GM19193 (cell line): ENCODE data around the gene MAPK8IP3.

Source experiments
- POLR2A ChIP-seq: IDR thresholded peaks from 4 replicates; pipeline ENCODE4 v1.6.1; 2011; ENCODE audit not compliant: insufficient read depth, insufficient read length; ENCODE audit errors: extremely low read depth

MAPK8IP3 gene, protein sequence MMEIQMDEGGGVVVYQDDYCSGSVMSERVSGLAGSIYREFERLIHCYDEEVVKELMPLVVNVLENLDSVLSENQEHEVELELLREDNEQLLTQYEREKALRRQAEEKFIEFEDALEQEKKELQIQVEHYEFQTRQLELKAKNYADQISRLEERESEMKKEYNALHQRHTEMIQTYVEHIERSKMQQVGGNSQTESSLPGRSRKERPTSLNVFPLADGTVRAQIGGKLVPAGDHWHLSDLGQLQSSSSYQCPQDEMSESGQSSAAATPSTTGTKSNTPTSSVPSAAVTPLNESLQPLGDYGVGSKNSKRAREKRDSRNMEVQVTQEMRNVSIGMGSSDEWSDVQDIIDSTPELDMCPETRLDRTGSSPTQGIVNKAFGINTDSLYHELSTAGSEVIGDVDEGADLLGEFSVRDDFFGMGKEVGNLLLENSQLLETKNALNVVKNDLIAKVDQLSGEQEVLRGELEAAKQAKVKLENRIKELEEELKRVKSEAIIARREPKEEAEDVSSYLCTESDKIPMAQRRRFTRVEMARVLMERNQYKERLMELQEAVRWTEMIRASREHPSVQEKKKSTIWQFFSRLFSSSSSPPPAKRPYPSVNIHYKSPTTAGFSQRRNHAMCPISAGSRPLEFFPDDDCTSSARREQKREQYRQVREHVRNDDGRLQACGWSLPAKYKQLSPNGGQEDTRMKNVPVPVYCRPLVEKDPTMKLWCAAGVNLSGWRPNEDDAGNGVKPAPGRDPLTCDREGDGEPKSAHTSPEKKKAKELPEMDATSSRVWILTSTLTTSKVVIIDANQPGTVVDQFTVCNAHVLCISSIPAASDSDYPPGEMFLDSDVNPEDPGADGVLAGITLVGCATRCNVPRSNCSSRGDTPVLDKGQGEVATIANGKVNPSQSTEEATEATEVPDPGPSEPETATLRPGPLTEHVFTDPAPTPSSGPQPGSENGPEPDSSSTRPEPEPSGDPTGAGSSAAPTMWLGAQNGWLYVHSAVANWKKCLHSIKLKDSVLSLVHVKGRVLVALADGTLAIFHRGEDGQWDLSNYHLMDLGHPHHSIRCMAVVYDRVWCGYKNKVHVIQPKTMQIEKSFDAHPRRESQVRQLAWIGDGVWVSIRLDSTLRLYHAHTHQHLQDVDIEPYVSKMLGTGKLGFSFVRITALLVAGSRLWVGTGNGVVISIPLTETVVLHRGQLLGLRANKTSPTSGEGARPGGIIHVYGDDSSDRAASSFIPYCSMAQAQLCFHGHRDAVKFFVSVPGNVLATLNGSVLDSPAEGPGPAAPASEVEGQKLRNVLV (N-terminal part only)

DNA sequence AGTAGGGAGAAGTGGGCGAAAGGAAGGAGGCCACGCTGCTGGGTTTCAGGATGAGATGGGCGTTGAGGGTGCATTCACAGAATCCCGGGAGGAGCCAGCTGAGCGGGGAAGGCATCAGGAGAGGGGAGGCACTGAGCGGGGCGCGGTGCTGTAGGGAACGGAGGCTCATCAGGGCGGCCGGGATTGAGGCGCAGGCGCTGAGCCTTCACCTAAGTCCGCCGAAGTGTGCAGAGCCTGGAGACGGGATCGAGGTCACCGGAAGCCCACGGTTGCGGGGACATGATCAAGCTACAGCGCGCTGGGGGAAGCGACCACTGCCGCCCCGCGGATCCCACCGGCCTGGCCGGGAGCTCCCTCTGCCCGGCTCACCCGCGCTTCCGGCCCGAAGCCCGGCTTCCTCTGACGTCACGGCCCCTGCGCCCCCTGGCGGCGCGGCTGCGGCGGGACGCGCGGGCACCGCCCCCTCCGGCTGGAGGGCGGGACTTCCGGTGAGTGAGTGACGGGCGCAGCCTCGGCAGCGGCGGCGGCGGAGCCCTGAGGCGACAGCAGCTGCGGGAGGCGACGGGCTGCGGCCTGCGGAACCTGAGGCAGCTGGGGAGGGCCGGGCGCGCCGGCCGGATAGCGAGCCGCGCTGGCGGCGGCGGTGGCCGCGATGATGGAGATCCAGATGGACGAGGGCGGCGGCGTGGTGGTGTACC, at the start of gene MAPK8IP3:
Gene MAPK8IP3, plus strand, starts transcription at position 508 of the 698 bp plus-strand sequence. Its CDS starts 145 bp downstream, at position 653.
- peak; percentile 97 for TF ChIP-seq POLR2A

DNA sequence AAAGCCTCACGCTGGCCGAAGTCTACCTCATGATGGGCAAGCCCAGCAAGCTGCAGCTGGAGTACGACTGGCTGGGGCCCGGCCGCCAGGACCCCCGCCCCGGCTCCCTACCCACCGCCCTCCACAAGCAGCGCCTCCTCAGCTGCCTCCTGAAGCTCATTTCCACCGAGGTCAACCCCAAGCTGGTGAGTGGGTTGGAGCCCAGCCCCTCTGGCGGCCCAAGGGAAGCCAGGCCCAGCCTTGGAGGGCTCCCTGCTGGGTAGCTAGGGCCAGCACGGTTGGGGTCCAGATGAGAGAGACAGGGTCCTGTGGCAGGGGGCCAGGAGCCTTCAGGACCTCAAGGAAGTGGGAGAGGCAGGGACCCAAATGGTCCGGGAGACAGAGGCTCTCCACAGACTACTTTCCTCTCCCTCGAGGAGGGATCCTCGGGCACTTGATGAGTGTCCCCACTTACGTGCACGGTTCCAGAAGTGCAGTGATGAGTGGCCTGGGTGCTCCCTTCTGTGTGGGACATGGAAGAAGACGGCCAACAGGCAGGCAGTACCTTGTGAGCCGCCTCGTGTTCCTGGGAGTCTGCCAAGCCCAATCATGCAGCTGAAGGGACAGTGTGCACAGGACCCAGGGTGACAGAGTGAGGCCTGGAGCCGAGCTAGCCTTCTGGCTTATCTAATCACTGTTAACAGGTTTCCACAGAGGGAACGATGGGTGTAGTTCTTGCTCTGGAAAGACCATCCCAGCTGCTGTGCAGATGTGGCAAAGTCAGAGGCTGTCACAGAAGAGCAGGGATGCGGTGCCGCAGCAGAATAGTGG, 49.0 kb upstream of the MAPK8IP3 start:
- TF ChIP-seq POLR2A = no peak

DNA sequence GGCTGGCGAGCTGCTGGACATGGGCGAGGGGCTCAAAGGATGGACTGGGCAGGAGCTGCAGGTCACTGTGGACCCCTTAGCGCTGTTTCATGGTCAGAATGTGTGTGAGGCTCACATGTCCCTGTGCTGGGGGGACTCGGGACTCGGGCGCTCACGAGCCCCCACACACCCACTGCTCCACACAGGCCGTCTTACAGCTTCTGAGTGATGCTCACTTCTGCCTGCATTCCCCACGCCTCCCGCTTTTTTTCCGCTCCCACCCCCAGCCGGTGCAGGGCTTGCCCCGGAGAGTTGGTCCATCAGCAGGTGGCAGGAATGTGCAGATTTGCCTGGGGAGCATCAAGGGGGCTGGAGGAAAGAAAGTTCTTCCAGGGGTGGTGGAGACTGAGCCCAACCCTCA, 48.2 kb upstream of the MAPK8IP3 start:
- TF ChIP-seq POLR2A = no peak

DNA sequence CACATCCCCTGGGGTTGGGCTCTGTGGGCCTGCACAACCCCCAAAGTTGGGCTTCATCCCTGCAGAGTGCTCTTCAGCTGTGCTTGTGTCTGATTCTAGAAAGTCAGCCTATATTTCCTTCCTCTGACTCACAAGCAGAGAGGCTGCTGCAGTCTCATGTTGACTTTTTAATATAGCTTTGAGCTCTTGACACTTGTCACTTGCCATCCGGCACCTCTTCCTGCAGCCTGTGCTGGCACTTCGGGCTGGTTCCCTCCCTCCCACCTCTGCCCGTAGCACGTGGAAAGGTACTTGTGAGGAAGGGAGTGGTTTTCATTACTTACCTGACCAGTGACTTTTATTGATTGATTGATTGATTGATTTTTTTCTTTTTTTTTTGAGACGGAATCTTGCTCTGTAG, 47.0 kb upstream of the MAPK8IP3 start:
- TF ChIP-seq POLR2A = no peak

DNA sequence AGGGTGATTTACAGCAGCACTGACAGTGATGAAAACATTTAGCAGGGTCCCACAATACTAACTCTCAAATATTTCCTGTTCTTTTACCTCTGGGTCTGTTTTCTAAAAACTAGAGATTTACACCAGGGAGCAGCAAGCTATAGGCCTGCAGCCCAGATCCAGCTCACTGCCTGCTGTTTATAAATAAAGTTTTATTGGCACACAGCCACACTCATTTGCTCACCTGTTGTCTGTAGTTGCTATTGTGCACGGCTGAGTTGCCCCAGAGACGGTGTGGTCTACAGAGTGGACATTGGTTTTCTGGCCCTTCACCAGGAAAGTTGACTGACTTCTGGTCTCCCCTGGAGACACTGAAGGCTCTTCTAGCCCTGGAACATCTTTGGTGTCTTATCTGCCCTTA, 44.2 kb upstream of the MAPK8IP3 start:
- no peak for TF ChIP-seq POLR2A

DNA sequence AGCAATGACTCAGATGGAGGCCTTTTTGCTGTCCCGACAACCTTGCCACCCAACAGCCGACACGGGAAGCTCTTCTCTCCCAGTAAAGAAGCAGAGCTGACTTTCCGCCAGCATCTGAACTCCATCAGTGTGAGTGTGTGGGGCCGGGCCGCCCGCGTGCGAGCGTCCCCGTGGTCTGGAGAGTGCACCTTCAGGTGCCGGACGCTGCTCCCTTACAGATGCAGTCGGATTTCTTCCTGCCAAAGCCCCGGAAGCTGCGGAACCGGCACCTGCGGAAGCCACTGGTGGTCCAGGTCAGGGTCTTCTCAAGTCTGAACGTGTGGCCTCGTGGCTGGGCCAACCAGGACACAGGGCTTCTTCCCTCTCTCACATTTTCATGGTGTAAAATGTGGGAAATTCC, 43.5 kb upstream of the MAPK8IP3 start:
- TF ChIP-seq POLR2A = no peak

DNA sequence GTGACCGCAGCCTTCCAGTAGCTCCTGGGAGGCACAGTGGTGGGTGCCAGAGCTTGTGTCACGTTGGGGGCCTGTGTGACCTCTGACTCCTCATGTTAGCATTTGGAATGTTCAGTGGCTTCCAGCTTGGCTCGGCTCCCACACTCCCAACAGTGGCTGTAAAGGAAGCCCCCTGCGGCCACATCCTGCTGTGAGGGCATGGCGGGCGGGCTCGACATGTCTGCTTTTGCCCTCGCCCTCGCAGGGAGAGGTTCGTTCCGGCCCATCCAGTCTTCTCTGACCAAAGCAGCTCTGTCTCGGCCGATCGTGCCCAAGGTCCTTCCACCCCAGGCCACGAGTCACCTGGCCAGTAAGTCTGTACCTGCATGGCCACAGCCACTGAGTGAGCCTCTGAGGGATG, 40.2 kb upstream of the MAPK8IP3 start:
- TF ChIP-seq POLR2A = no peak

DNA sequence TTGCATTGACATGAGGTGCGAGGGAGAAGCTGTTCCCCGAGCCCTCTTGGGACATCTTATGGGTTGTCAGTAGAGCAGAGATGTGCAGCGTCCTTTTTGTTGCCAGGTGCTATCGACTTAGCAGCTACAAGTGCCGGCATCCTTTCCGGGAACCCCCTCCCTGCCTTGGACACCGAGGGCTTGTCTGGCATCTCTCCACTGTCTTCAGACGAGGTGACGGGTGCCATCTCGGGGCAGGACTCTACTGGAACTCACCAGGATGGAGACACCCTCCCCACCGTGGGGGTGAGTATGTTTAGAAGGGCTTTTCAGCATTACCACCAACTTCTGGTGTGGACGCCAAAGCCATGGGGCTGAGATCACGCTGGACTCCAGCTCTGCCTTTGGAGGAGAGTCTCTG, 39.7 kb upstream of the MAPK8IP3 start:
- no peak for TF ChIP-seq POLR2A

DNA sequence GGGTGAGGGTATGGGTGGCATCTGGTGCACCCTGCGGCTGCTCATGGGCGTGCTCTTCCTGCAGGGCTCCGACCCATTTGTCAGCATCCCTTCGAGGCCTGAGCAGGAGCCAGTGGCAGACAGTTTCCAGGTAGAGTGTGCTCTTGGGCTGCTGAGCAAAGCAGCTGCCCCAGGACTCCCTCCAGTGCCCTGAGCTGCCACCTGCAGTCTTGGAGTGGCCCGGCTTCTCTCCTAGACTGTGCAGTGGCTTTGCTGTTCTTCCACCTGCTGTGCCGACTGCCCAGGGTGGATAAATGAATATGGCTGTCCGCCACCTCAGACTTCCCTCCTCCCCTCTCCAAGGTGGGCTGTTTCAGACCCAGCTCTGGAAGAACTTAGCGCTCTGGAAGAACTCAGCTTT, 38.7 kb upstream of the MAPK8IP3 start:
- no peak for TF ChIP-seq POLR2A

DNA sequence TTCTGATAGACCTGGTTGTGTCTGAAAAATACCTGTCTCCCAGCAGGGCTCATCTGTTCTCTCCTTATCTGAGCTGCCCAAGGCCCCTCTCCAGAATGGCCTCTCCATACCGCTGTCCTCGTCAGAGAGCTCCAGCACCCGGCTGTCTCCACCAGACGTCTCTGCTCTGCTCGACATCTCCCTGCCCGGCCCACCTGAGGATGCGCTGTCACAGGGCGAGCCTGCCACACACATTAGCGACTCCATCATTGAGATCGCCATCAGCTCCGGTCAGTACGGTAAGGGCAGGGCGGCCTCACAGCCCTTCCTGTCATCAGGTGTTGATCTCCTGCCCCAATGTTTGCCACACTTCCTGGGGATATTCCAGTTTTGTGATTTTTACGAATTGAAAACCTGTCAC, 38.1 kb upstream of the MAPK8IP3 start:
- TF ChIP-seq POLR2A = no peak

DNA sequence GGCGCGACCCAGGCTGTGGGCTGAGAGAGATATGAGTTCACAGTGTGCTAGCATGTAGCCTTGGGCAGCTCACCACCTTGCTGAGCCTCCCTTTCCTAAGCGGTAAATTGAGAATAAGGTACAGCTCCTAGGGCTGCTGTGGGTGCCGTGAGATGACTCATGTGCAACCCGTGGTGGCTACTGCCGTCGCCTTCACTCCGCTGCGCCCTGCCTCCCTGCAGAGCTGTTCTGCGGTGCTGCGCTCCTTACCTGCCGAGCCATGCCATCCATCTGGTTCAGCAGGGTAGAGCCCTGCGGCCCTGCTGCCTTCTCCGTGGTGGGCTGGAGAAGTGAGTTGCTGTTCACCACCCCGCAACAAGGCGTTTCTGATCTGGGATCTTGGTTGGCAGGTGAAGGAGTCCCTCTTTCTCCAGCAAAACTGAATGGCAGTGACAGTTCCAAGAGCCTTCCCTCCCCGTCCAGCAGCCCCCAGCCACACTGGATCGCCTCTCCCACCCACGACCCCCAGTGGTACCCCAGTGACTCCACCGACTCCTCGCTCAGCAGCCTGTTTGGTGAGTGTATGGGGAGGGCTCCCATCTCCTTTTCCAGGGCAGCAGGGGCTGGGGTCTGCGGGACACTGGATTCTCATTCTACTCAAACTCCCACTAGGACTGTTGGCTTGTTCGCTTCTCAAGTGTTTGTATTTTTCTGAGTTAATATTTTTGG, 37.2 kb upstream of the MAPK8IP3 start:
- no peak for TF ChIP-seq POLR2A

DNA sequence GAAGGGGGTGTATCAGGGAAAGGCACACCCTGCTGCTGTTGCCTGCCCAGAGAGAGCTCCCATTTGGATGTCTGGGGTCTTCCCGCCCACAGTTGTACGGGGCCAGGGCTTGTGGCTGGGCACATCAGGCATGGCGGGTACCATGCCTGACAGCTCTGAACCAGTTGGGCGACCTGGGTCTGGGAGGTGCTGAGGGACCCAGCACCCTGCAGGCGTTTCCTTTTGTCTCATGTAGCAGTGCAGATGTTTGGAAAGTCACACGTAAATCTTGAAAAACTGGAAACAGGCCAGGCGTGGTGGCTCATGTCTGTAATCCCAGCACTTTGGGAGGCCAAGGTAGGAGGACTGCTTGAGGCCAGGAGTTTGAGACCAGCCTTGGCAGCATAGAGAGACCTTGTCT, 36.3 kb upstream of the MAPK8IP3 start:
- TF ChIP-seq POLR2A = no peak

DNA sequence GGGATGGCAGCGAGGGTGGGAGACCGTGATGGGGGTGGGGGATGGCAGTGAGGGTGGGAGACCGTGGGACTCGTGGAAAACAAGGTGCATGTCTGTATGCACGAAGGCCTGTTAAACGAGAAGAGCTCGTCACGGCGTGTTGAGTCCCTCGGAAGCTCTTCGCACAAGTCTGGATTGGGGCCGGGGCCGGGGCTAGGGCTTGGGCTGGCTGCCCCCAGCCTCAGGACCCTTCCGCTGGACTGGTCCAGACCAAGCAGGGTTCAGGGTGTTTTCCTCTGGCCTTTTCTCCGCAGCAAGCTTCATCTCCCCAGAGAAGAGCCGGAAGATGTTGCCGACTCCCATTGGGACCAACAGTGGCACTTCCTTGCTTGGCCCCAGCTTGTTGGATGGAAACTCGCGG, 35.6 kb upstream of the MAPK8IP3 start:
- TF ChIP-seq POLR2A = no peak

DNA sequence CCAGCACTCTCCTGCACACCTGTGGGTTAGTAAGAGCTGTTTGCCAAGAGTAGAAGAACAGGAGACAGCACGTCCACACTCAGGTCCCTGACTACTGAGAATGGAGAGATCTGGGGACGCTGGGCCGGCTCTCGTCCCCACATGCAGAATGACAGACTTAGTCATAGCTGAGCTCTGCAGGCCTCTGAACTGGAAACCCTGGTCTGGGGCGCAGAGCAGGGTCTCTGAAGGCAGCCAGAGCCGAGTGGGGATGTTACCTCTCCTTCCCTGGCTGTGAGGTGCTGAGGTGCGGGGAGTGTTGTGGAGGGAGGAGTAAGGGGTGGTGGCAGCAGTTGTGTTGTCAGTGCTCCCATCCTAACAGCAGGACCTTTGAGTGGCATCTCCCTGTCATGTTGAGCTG, 35.1 kb upstream of the MAPK8IP3 start:
- no peak for TF ChIP-seq POLR2A
